ENCODE data around the gene PPP3R1. TPM values are rescaled to one million over a fixed set of nuclear protein-coding genes. Genes with fewer than 3 reads are reported as not detected.

The PPP3R1 gene
- total and polyA plus RNA-seq, 2 of the 8 experiments (the other 6 are each of a cell fraction or from before 2014, with no cell fraction given), result 9.3 to 85.1 TPM

GRCh38 chr2:68216454-68217310, 35.6 kb downstream of the PPP3R1 start:
- no peak overlapping the region for H3K4me2 ChIP-seq (ENCODE audit: insufficient read depth in 1 of 2, low read depth in 2 of 2, low read length in 2 of 2)
- no peak for TF ChIP-seq RNF2 (IDR thresholded peaks at IDR 0.05; ENCODE audit: borderline replicate concordance, low read depth, low read length, missing control alignments, poor library complexity, severe bottlenecking)
- CTCF ChIA-PET (ENCODE audit: partially characterized antibody), result interaction anchor here (0.7 to 1.2 kb wide), 3 partner anchors 9 to 76 kb away, joined by 3 to 5 read pairs (median 4); no protein-coding TSS in a partner anchor

More at GRCh38 chr2:68216454-68217310, 35.6 kb downstream of the PPP3R1 start:
- no peaks in the 10 kb centered on the region for H3K27me3 ChIP-seq (replicated peaks in 1 of 4; ENCODE audit: control insufficient read depth in 3 of 4, extremely low read depth in 1 of 4, insufficient read depth in 3 of 4, low read length in 3 of 4)
- H2BK20ac ChIP-seq (ENCODE audit: low read length), result no peak overlapping the region
- H3K9ac ChIP-seq (replicated peaks in 1 of 4; ENCODE audit: extremely low read depth in 1 of 4, low read depth in 3 of 4, low read length in 3 of 4), result no peak overlapping the region
- no peak overlapping the region for H2BK5ac ChIP-seq (ENCODE audit: low read depth, low read length)
- peaks cover 0 to 5% (median 0%) of the 10 kb centered on the region in 4 experiments; a peak in 1 of 8 replicates for H3K36me3 ChIP-seq (ENCODE audit: control insufficient read depth in 2 of 4, insufficient read depth in 4 of 4, low read length in 3 of 4)
- H3K27ac ChIP-seq (ENCODE audit: low read depth, low read length), result no peak overlapping the region
- no peak overlapping the region for H4K5ac ChIP-seq (ENCODE audit: insufficient read length, low read depth, low read length)
- no peak overlapping the region for H3K4ac ChIP-seq (replicated peaks; ENCODE audit: insufficient read length, low read depth, low read length)
- no peak overlapping the region for H3K18ac ChIP-seq (ENCODE audit: extremely low read depth, low read length)
- H4K91ac ChIP-seq (replicated peaks; ENCODE audit: insufficient read length, low read length), result no peak overlapping the region
- peaks cover 9 to 99% of the 10 kb centered on the region in 2 experiments; a peak in 3 of 4 replicates for H3K79me2 ChIP-seq (ENCODE audit: control insufficient read depth in 1 of 2, insufficient read depth in 2 of 2, low read length in 2 of 2)
- no peaks in the 10 kb centered on the region for H3K9me3 ChIP-seq (ENCODE audit: insufficient read depth in 2 of 2, low read depth in 1 of 2, low read length in 1 of 2)
- H2BK15ac ChIP-seq (ENCODE audit: low read length), result no peak overlapping the region
- FAIRE-seq, result no peak
- H3K4me3 ChIP-seq (ENCODE audit: extremely low read depth in 1 of 4, insufficient read depth in 2 of 4, low read depth in 3 of 4, low read length in 4 of 4), result no peak overlapping the region
- peaks cover 2% of the 10 kb centered on the region; the same call in 1 of the 2 replicates for H3K79me1 ChIP-seq (ENCODE audit: low read depth, low read length)
- no peak overlapping the region for H2AFZ ChIP-seq (ENCODE audit: low read length)
- H3K4me1 ChIP-seq (replicated peaks in 1 of 4; ENCODE audit: control insufficient read depth in 3 of 4, insufficient read depth in 4 of 4, low read length in 3 of 4), result no peaks in the 10 kb centered on the region; a peak in 1 of 7 replicates
- H2AK5ac ChIP-seq (ENCODE audit: low read depth, low read length), result no peak overlapping the region
- H2BK12ac ChIP-seq (ENCODE audit: low read depth, low read length), result no peak overlapping the region
- H3K23me2 ChIP-seq (ENCODE audit: low read depth, low read length), result no peaks in the 10 kb centered on the region
- WGBS, 2 experiments (ENCODE audit: extremely low coverage in 1 of 2, insufficient coverage in 1 of 2, insufficient read length in 1 of 2, insufficient replicate concordance in 2 of 2, low coverage in 1 of 2, low lambda C conversion rate in 2 of 2, missing lambda C conversion rate in 1 of 2), result 97% methylated on average over 2 of the region's 2 CpGs; no CpG with 5 or more reads in 1 of the 2 experiments
- POLR2A ChIA-PET (ENCODE audit: partially characterized antibody), result no interaction called here
- no peak overlapping the region for H2BK120ac ChIP-seq (replicated peaks; ENCODE audit: low read depth, low read length)
- H3K56ac ChIP-seq (replicated peaks; ENCODE audit: insufficient read length, low read depth, low read length), result no peak overlapping the region
- no peak for DNase-seq (ENCODE audit: low read depth in 1 of 2, low spot score in 2 of 2)
- no peak overlapping the region for H3K23ac ChIP-seq (ENCODE audit: insufficient read length)
- H3K14ac ChIP-seq (ENCODE audit: insufficient read length), result no peak overlapping the region
- H4K20me1 ChIP-seq (replicated peaks in 1 of 2; ENCODE audit: control insufficient read depth in 1 of 2, insufficient read depth in 2 of 2, low read length in 2 of 2), result peaks cover 6 to 11% of the 10 kb centered on the region in 2 experiments
- H4K8ac ChIP-seq (ENCODE audit: extremely low read depth, insufficient read depth, low read length), result no peak overlapping the region

All from H1 (cell line).